Heart left ventricle (tissue), 16 donors: ENCODE measurements around the gene TRIM14. TPM values are rescaled to one million over a fixed set of nuclear protein-coding genes. Genes with fewer than 3 reads are reported as not detected.
"Not testable (repeated sequence)": the region's sequence is repeated elsewhere in the genome, so short reads cannot be mapped to it uniquely, and the experiment has no call there.

Experiments used
- ATAC-seq, 4 donors: fragments of 200-7000 bp; cut with Tn5 transposase; one replicate each; pipeline ENCODE4 v1.9.1; 2020 to 2022; ENCODE audit warnings: moderate library complexity in 4 of 4, mild to moderate bottlenecking in 3 of 4, moderate number of reproducible peaks in 1 of 4
- DNase-seq, 5 donors: peaks; one replicate each; pipeline ENCODE4 v3.0.0-alpha.2; 2020
- H3K27ac ChIP-seq, 12 donors: fragments of 200-600 bp; sonication (generic) in 4 of 12; one replicate each; pipeline versions ENCODE4 v1.5.0 to v1.8.0; 2016 to 2022; ENCODE audit warnings: mild to moderate bottlenecking in 2 of 12
- H3K27me3 ChIP-seq, 9 donors: fragments of 200-600 bp; sonication (generic) in 2 of 9; one replicate each; pipeline versions ENCODE4 v1.5.1 to v1.8.0; 2016 to 2022; ENCODE audit warnings: mild to moderate bottlenecking in 3 of 9
- H3K36me3 ChIP-seq, 9 donors: fragments of 200-600 bp; sonication (generic) in 2 of 9; one replicate each; pipeline versions ENCODE4 v1.5.0 to v1.8.0; 2018 to 2022; ENCODE audit warnings: mild to moderate bottlenecking in 2 of 9
- H3K4me1 ChIP-seq, 12 donors: fragments of 200-600 bp; sonication (generic) in 4 of 12; one replicate each; pipeline versions ENCODE4 v1.5.0 to v1.8.0; 2016 to 2022; ENCODE audit warnings: mild to moderate bottlenecking in 3 of 12
- H3K4me3 ChIP-seq, 12 donors: fragments of 200-600 bp; sonication (generic) in 4 of 12; one replicate each; pipeline versions ENCODE4 v1.5.0 to v1.8.0; 2017 to 2022; ENCODE audit warnings: mild to moderate bottlenecking in 9 of 12, moderate library complexity in 4 of 12
- H3K9me3 ChIP-seq, 12 donors: fragments of 200-600 bp; sonication (generic) in 4 of 12; one replicate each; pipeline versions ENCODE4 v1.5.0 to v1.8.0; 2016 to 2022; ENCODE audit warnings: mild to moderate bottlenecking in 1 of 12
- POLR2A ChIP-seq, 2 donors: fragments of 450-650 bp; IDR thresholded peaks; one replicate each; pipeline ENCODE4 v1.6.1; 2017; ENCODE audit warnings: antibody characterized with exemption in 2 of 2, mild to moderate bottlenecking in 2 of 2, moderate library complexity in 2 of 2
- WGBS, 4 donors: extraction: QIAGEN DNeasy Blood & Tissue Kit in 2 of 4; methylation state at CpG; one replicate each; pipeline versions ENCODE4 v1.1.5 to v1.1.7; 2013 to 2018; 5-methylcytosine and 5-hydroxymethylcytosine counted together
- intact Hi-C, 10 donors: fragments of 100-400 bp; cut with DNase I; formaldehyde crosslinking; loops; one replicate each; pipeline versions ENCODE4 v1.11.1 to v1.14.2; 2022
- polyA plus RNA-seq, 2 donors: library from polyadenylated mRNA; stranded (reverse); fragments of 200-250 nt; gene quantifications; one replicate each; pipeline ENCODE4 v1.2.3, GENCODE V29; 2013
- total RNA-seq, 9 donors: library from RNA; depleted of rRNA in 2 of 9; stranded (reverse); fragments of >200 nt in 2 of 9; fragmentation: NEBNext Ultra II Directional in 3 of 9; extraction: Animal tissue kit (Norgen Biotek cat#: 25700) in 3 of 9; gene quantifications; one replicate each; pipeline versions ENCODE4 v1.1.0 to v1.2.4, GENCODE V29; 2016 to 2023
- TF ChIP-seq, protein P1 (sequence below), 12 donors: fragments of 200-600 bp; sonication (generic) in 4 of 12; IDR thresholded peaks; one replicate each; pipeline versions ENCODE4 v1.5.0 to v1.8.0; 2018 to 2022; ENCODE audit warnings: antibody characterized with exemption in 12 of 12, mild to moderate bottlenecking in 5 of 12
- donor health status: ischemic (EF 13 %, LVEDD 7.1; RV severe dilation, severe dysfunction).
- donor health status: healthy with polysubstance abuse.
- donor health status: DM: no; HTN: yes; CAD: no.
- donor health status: DM: no; HTN: no; CAD: no.
- donor health status: ischemic (EF 25% LVEDD 6.9; RV normal size, moderate dysfunction).
- donor health status: ischemic (EF 25% LVEDD 5.7; RV mildly dilated, moderate dysfunction).
- donor health status: healthy.
- donor health status: DM: yes; HTN: yes; CAD: no.
- donor health status: ischemic (EF 35%, LVEDD 5.7; RV mildly dilated, moderate dysfunction).
- donor health status: nonischemic (EF 11% LVEDD 7.7; RV severe dilation, severe dysfunction).
- donor health status: DM: yes; HTN: yes; CAD: no.
- donor health status: PGD.
- donor health status: ischemic (EF 29% LVEDD 5.4; RV normal size, mild dysfunction).
- donor health status: nonischemic (EF 23%, LVEDD 6.1; RV moderate dilation, normal function).

TRIM14 gene
- total and polyA plus RNA-seq, 11 donors, result 0.89 to 20.8 (median 1.9) TPM

- peak in 1 of 4 donors; percentile 29 for ATAC-seq
- peaks cover 0 to 6% (median 0%) of the 10 kb centered on the region in 9 donors for H3K36me3 ChIP-seq
Observed at GRCh38 chr9:98121058-98121457, 2.0 kb upstream of the TRIM14 start.

GRCh38 chr9:98120476-98120875 lies 1.5 kb upstream of the TRIM14 start:
- 66 to 73% (median 72%) methylated on average over 3 of the region's 3 CpGs for WGBS, 4 donors
- Histone ChIP-seq H3K9me3 (no peaks in the 10 kb centered on the region), H3K4me3 (no peak overlapping the region), H3K27me3 (no peaks in the 10 kb centered on the region), H3K4me1 (peaks cover 0 to 62% (median 7%) of the 10 kb centered on the region in 12 donors), H3K27ac (peak overlapping the region in 4 of 12 donors; percentile 22 to 92 (median 30)), H3K36me3 (peaks cover 0 to 10% (median 0%) of the 10 kb centered on the region in 9 donors)
- intact Hi-C loops, result no loop called here
- DNase-seq (no peak), ATAC-seq (no peak)
- TF ChIP-seq, protein P1, sequence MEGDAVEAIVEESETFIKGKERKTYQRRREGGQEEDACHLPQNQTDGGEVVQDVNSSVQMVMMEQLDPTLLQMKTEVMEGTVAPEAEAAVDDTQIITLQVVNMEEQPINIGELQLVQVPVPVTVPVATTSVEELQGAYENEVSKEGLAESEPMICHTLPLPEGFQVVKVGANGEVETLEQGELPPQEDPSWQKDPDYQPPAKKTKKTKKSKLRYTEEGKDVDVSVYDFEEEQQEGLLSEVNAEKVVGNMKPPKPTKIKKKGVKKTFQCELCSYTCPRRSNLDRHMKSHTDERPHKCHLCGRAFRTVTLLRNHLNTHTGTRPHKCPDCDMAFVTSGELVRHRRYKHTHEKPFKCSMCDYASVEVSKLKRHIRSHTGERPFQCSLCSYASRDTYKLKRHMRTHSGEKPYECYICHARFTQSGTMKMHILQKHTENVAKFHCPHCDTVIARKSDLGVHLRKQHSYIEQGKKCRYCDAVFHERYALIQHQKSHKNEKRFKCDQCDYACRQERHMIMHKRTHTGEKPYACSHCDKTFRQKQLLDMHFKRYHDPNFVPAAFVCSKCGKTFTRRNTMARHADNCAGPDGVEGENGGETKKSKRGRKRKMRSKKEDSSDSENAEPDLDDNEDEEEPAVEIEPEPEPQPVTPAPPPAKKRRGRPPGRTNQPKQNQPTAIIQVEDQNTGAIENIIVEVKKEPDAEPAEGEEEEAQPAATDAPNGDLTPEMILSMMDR (IDR thresholded peaks at IDR 0.05), result no peak
- TF ChIP-seq POLR2A (IDR thresholded peaks at IDR 0.05), result no peak

More at GRCh38 chr9:98121058-98121457, 2.0 kb upstream of the TRIM14 start:
- Histone ChIP-seq H3K4me3 (no peak overlapping the region), H3K27ac (peak overlapping the region in 3 of 12 donors; percentile 24 to 92 (median 37)), H3K9me3 (no peaks in the 10 kb centered on the region), H3K27me3 (no peaks in the 10 kb centered on the region), H3K4me1 (peaks cover 0 to 58% (median 7%) of the 10 kb centered on the region in 12 donors)
- no peak for TF ChIP-seq POLR2A (IDR thresholded peaks at IDR 0.05)
- TF ChIP-seq, protein P1 (IDR thresholded peaks at IDR 0.05), result peak in 1 of 12 donors; percentile 10
- DNase-seq, result no peak
- intact Hi-C loops, result no loop called here
- 49 to 56% (median 53%) methylated on average over 3 of the region's 3 CpGs for WGBS, 4 donors

DNA sequence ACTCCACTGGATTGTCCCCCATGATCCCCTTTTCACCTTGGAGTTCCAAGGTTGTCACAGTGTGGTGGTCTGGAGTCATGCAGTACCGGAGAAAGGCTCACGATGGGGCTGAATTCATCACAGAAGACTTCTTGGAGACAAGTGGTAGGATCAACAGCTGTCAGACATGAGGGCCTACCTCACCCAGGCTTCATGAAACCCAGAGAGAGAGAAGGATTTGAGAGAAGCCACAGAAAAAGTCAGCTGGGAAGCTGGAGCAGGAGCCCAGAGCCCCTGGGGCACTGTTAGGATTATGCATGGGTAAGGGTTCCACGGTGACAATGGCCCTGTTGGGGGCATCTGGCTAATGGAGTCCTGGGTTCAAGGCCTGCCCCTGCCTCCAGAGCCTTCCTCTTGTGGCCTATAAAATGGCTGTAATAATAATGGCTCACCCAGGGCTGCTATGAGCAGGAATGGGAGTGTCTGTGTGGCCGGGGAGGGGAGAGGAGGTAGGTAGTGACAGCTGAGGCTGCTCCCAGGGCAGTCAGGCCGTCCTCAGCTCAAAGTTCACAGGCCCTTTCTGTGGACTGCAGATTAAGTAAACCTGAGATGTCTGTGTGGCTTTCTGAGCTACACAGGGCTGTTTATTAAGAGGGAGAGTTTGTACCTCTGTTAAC lies 910 bp downstream of the TRIM14 start:
- peak overlapping the region in 4 of 12 donors; percentile 33 to 92 (median 58) for H3K27ac ChIP-seq

GRCh38 chr9:98117097-98117496 lies 1.9 kb downstream of the TRIM14 start:
- H3K4me3 ChIP-seq, H3K36me3 ChIP-seq, H3K27ac ChIP-seq, DNase-seq, ATAC-seq, intact Hi-C loops, H3K9me3 ChIP-seq, H3K27me3 ChIP-seq: not testable (repeated sequence)
- H3K4me1 ChIP-seq, result peaks cover 0 to 80% (median 7%) of the 10 kb centered on the region in 12 donors
- WGBS, 4 donors, result 96 to 97% (median 96%) methylated on average over 6 of the region's 6 CpGs

More for the DNA sequence above, 910 bp downstream of the TRIM14 start:
- H3K4me1 ChIP-seq, result peaks cover 0 to 74% (median 7%) of the 10 kb centered on the region in 12 donors
- peaks cover 0 to 5% (median 0%) of the 10 kb centered on the region in 9 donors for H3K36me3 ChIP-seq
- no peak for TF ChIP-seq POLR2A (IDR thresholded peaks at IDR 0.05)
- H3K9me3 ChIP-seq, result no peaks in the 10 kb centered on the region
- intact Hi-C loops, result no loop called here
- ATAC-seq (peak in 3 of 4 donors; percentile 28 to 35 (median 31)), DNase-seq (no peak)
- WGBS, 4 donors, result 68 to 83% (median 78%) methylated on average over 5 of the region's 5 CpGs
- no peaks in the 10 kb centered on the region for H3K27me3 ChIP-seq
- H3K4me3 ChIP-seq, result peak overlapping the region in 11 of 12 donors; percentile 41 to 86 (median 66)

- no peak overlapping the region for H3K4me3 ChIP-seq
- no peak for DNase-seq
- TF ChIP-seq, protein P1 (IDR thresholded peaks at IDR 0.05), result no peak
- no peak for TF ChIP-seq POLR2A (IDR thresholded peaks at IDR 0.05)
Observed at GRCh38 chr9:98109052-98109451, 10.0 kb downstream of the TRIM14 start.

More at GRCh38 chr9:98109052-98109451, 10.0 kb downstream of the TRIM14 start:
- Histone ChIP-seq H3K27ac (peak overlapping the region in 1 of 12 donors; percentile 81), H3K36me3 (peaks cover 0 to 7% (median 0%) of the 10 kb centered on the region in 9 donors), H3K4me1 (peaks cover 0 to 71% (median 0%) of the 10 kb centered on the region in 12 donors), H3K9me3 (peaks cover 0 to 21% (median 0%) of the 10 kb centered on the region in 12 donors), H3K27me3 (no peaks in the 10 kb centered on the region)
- intact Hi-C loops, result no loop called here
- ATAC-seq, result no peak
- 58 to 67% (median 63%) methylated on average over 3 of the region's 3 CpGs for WGBS, 4 donors
